HEK293 (cell line): ENCODE results near the gene ARCN1.
"Not testable (repeated sequence)": the region's sequence is repeated elsewhere in the genome, so short reads cannot be mapped to it uniquely, and the experiment has no call there.

Experiments
- CTCF ChIP-seq: fragments of 450-650 bp; formaldehyde crosslinking; IDR thresholded peaks from 2 replicates; pipeline ENCODE4 v1.5.1; 2016; ENCODE audit warnings: missing biosample characterization, missing genetic modification characterization
- TCF7L2 ChIP-seq: IDR thresholded peaks from 2 replicates; pipeline ENCODE4 v1.6.1; 2011; ENCODE audit warnings: low read depth, mild to moderate bottlenecking, inconsistent platforms, low read length, moderate library complexity, borderline replicate concordance
- ZNF510 ChIP-seq: fragments of 450-650 bp; formaldehyde crosslinking; IDR thresholded peaks from 2 replicates; pipeline ENCODE4 v1.5.1; 2018; ENCODE audit warnings: mild to moderate bottlenecking, missing genetic modification characterization, missing biosample characterization; ENCODE audit not compliant: insufficient replicate concordance
- ZNF529 ChIP-seq: fragments of 450-650 bp; formaldehyde crosslinking; IDR thresholded peaks from 2 replicates; pipeline ENCODE4 v1.5.1; 2017; ENCODE audit warnings: missing genetic modification characterization, missing biosample characterization; ENCODE audit not compliant: insufficient replicate concordance
- ZNF707 ChIP-seq: fragments of 450-650 bp; formaldehyde crosslinking; IDR thresholded peaks from 2 replicates; pipeline ENCODE4 v1.5.1; 2016; ENCODE audit warnings: missing biosample characterization, missing genetic modification characterization

GRCh38 chr11:118577995-118578394 lies 5.8 kb downstream of the ARCN1 start:
- not testable (repeated sequence) for TF ChIP-seq CTCF (tag by site-specific recombination); ZNF707 (tag by site-specific recombination); TCF7L2
- TF ChIP-seq ZNF529 (peak; percentile 38), ZNF510 (tag by site-specific recombination) (peak; percentile 85)
